DND-41 (cell line): Measurements from ENCODE around the gene TFE3.

Experiments used
- CTCF ChIP-seq: IDR thresholded peaks from 2 replicates; pipeline ENCODE4 v1.5.1; 2012; ENCODE audit warnings: borderline replicate concordance, low read length, moderate library complexity, mild to moderate bottlenecking; ENCODE audit not compliant: poor library complexity, severe bottlenecking; ENCODE audit errors: extremely low read depth
- EZH2 ChIP-seq: IDR thresholded peaks from 3 replicates; pipeline ENCODE4 v1.6.1; 2012; ENCODE audit warnings: borderline replicate concordance, low read depth, mild to moderate bottlenecking, moderate library complexity, low read length, inconsistent platforms; ENCODE audit not compliant: severe bottlenecking

GRCh38 chrX:49019050-49019449 lies 24.1 kb downstream of the TFE3 start:
- TF ChIP-seq EZH2 (no peak), CTCF (no peak)
